ENCODE data around the gene OCLN.
"Not testable (repeated sequence)": the region's sequence is repeated elsewhere in the genome, so short reads cannot be mapped to it uniquely, and the experiment has no call there.

OCLN gene

GRCh38 chr5:69491838-69492390 is 676 bp upstream of the OCLN start:
- no peak for DNase-seq

DNA sequence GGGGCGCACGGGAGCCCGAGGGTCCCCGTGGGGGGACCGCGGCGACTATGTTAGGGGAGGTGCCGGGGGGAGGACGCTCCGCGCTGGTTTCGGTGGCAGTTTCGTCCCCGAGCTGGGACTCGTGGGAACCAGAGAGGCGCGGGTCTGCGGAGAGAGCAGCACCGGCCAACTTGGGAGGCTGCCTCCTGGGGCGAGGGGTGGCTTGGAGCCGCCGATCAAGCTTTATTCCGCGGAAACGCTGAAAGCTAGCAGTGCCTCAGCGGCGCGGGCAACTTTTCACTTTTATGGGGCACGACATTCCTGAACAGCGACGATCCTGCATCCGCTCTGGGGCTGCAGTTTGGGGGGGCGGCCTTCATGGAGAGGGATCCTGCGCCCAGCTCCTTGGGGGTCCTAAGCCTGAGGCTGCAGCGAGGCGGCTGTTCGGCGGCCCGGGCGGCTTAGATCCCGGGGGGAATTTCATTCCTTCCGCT is 369 bp downstream of the OCLN start:
- no peak for DNase-seq

DNA sequence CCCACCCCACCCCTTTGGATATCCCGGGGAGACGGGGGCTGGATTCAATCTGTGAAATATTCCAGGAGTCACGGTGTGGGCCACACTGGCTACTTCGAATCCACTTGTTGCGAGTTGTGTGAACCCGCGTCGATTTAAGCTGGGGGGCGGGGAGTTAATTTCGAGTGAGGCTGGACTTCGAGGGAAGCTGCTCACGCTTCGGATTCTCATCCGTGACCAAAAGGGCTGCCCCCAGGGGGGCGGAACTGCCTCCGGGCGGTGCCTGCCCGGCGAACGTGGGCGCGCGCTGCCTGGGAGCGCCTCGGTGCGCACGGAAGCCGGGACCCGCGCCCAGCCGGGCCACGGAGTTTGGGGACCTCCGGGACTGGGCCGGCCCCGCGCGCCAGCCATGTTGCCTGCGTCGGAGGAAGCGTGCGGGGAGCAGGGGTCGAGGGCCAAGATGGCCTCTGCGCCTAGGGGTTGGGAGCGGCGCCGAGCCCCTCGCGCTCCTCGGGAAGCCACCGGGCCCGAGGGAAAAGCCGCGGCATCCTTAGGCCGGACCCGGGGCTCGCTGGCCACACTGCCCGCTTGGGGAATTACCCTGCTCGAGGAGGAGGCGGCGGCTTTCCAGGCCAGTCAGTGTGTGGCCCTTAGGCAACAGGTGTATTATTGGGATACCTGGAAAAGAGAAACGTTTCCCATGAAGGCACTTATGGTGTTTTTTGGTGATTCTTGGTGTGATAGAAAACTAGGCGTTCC is 975 bp downstream of the OCLN start:
- no peak for DNase-seq

- DNase-seq, result no peak
These were observed 1.9 kb downstream of the OCLN start for GRCh38 chr5:69494452-69494851.

DNA sequence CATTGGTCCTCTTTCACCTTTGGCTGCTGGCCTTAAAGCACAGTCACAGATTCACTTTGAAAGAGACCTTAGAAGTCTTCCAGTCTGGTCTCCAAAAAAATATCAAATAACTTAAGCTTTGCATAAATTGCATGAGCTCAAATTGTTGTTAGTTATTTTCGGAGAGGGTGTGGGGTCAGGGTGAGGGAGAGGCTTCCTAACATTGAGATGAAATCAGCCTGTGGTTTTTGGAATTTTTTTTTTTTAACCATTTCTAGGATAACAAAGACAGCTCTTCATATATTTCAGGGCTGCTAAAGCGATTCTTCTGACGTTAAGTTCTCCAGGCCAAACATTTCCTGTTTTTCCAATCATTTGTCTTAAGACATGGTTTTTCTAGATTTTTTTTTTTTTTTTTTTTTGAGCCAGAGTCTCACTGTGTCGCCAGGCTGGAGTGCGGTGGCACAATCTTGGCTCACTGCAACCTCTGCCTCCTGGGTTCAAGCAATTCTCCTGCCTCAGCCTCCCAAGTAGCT is 4.5 kb downstream of the OCLN start:
- no peak for DNase-seq

- DNase-seq, result no peak
These were observed 5.8 kb downstream of the OCLN start for GRCh38 chr5:69498384-69498783.

GRCh38 chr5:69502367-69502766 is 9.8 kb downstream of the OCLN start:
- DNase-seq, result no peak

DNA sequence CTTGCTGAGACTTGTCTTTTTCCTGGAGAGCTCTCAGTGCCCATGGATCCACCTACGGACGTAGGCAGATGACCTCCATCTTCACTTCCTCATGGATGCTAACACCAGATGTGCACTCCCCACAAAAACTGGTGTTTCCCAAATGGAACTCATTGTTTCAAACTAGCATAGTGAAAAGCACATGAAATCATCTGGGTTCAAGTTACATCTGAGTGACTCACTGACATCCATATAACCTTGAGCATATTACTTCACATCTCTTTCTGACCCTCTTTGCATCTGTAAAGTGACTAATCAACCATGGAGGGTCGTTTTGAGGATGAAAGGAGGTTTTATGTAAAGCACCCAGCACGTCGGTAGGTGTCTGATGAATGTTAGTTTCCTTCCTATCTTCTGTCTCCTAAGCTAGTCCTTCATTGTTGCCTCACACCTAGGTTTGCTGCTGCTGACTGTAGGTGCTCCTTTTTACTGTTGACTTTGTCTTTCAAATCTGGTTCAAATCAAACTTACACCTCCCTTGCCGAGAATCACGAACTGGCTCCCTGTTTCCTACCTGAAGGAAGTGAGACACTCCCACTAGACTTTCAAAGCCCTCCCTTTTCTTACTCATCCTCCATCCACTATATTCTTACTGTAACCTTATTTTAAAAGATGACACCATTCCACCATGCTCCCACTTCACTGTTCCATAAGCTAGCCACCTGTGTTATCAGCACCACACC is 10.3 kb downstream of the OCLN start:
- no peak for DNase-seq

DNA sequence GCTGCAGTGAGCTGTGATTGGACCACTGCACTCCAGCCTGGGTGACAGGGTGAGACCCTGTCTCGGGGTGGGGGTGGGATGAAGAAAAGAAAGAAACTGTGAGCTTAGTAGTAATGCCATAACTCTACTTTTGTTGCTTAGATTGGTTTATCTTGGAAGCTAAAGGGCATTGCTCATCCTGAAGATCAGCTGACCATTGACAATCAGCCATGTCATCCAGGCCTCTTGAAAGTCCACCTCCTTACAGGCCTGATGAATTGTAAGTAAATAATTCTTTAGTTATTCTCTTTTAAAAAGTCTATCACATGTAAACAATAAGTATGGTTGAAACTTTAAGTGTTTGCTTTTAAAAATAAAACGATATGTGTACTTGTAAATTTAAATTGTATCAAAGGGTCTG is 11.4 kb downstream of the OCLN start:
- no peak for DNase-seq

DNA sequence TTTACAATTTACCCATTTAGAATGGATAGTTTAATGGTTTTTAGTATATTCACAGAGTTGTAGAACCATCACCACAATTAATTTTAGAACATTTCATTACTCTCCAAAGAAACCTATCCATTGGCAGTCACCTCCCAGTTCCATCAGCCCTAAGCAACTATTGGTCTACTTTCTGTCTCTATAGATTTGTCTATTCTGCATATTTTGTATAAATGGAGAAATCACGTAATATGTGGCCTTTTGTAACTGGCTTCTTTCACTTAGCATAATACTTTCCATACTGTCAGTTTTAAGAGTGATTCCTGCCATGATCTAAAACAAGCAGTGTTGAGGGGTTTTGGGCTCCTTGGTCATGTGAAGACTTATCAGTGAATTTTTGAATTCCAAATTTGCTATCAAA is 12.7 kb downstream of the OCLN start:
- no peak for DNase-seq

- no peak for DNase-seq
These were observed 16.6 kb downstream of the OCLN start for GRCh38 chr5:69509212-69509611.

DNA sequence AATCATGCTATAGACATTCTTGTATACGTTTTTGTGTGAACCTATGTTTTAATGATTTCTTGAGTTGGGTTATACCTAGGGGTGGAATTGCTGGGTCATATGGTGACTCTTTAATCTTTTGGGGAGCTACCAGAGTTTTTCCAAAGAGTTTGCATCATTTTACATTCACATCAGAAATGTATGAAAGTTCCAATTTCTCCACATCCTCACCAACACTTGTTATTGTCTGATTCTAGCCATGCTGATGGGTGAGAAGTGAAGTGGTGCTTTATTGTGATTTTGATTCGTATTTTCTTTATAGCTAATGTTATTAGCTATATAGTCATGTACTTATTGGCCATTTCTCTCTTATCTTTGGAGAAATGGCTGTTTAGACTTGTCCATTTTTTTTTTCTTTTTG is 18.1 kb downstream of the OCLN start:
- DNase-seq, result no peak

GRCh38 chr5:69512740-69513260 is 20.2 kb downstream of the OCLN start:
- no peak for DNase-seq

GRCh38 chr5:69515570-69515969 is 23.0 kb downstream of the OCLN start:
- not testable (repeated sequence) for DNase-seq

DNA sequence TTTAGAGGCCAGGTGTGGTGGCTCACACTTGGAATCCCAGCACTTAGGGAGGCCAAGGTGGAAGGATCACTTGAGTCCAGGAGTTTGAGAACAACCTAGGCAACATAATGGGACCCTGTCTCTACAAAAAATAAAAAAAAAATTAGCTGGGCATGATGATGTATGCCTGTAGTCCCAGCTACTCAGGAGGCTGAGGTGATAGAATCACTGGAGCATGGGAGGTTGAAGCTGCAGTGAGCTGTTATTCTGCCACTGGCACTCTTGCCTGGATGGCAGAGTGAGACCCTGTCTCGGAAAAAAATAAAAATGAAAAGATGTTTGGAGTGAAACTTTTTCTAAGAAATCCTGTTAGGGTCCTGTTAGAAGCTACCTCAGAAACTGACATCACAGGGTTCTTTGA is 24.2 kb downstream of the OCLN start:
- no peak for DNase-seq

DNA sequence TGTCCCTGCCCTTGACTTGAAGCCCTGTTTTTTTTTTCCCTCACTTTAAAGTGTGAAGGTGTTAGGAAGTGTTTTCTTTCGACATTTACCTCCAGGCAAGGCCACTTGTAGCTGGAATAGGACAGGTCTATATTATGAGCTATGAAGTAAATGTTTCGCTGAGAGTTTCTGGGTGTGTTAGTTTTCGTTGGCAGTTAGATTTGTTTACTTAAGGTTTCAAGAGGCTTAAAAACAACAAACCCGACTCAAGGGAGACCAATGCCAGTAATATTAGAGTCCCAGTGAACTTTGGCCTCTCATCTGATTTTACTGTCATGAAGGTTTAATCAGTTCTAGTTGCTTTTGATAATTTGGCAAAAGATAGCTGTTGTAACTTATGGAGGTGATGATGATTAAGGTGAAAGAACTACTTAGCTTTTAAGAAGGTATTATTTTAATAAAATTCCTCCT is 25.2 kb downstream of the OCLN start:
- DNase-seq, result peak; percentile 48

GRCh38 chr5:69519285-69519684 is 26.7 kb downstream of the OCLN start:
- DNase-seq, result no peak

DNA sequence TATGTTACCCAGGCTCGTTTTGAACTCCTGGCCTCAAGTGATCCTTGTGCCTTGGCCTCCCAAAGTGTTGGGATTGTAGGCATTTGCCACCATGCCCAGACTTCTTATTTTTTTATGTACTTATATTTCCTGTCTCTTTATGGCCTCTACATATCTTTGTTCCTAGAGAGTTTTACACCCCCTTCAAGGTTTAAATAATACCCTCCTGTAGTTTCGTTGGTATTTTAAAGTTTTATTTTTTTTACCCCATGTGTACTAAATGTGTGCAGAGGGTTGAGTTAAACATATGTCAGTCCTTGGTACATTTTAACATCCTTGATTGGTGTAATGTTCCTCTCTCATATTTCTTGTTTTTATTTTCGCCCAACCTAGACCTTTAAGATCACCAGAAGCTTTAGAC is 29.4 kb downstream of the OCLN start:
- no peak for DNase-seq

GRCh38 chr5:69525490-69525889 is 32.9 kb downstream of the OCLN start:
- DNase-seq, result no peak

- no peak for DNase-seq
These were observed 34.1 kb downstream of the OCLN start for GRCh38 chr5:69526660-69527059.

GRCh38 chr5:69527128-69527770 is 34.7 kb downstream of the OCLN start:
- DNase-seq, result no peak

- DNase-seq, result no peak
These were observed 35.4 kb downstream of the OCLN start for GRCh38 chr5:69528035-69528434.

DNA sequence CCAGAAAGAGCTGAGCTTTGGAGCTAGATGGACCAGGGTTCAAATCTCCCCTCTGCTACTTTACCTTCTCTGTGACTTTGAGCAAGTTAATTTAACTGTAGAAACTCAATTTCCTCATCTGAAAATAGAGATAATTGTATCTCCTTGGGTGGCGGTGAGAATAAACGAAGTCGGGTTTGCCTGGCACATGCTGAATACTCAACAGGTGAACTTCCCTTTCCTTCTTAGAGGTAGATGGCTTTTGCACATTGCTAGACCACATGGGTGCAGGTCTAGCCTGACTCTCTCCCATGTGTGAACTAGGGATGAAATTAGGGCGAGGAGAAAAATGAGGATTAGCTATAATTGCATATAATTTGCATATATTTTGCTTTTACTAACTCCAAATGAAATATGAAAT is 36.0 kb downstream of the OCLN start:
- DNase-seq, result no peak

Data from NCI-H526 treated with DMSO at 0.1 percent for 48 hours (cell line).